Activated CD8-positive, alpha-beta T cell treated with anti-CD3 and anti-CD28 coated beads for 36 hours (primary cell): Measurements from ENCODE around the gene PPP2R2C. TPM values are rescaled to one million over a fixed set of nuclear protein-coding genes. Genes with fewer than 3 reads are reported as not detected.

Experiments
- ATAC-seq: fragments of 200-7000 bp; cut with Tn5 transposase; one replicate; pipeline ENCODE4 v1.10.0; 2021; ENCODE audit warnings: mild to moderate bottlenecking, moderate library complexity
- CTCF ChIA-PET: fragments of 350-600 bp; sonication (Branson Sonifier 250); formaldehyde crosslinking; loops from one replicate; lab custom pipeline; 2021; ENCODE audit warnings: antibody characterized with exemption; lab: Charles Lee
- POLR2A ChIA-PET: fragments of 350-600 bp; sonication (Branson Sonifier 250); formaldehyde crosslinking; loops from one replicate; lab custom pipeline; 2021; ENCODE audit warnings: antibody characterized with exemption; lab: Charles Lee
- DNase-seq: peaks from one replicate; pipeline ENCODE4 v3.0.0-alpha.2; 2020
- H3K27ac Mint-ChIP-seq: one replicate; pipeline ENCODE4 v1.8.0; 2021; ENCODE audit warnings: mild to moderate bottlenecking, mixed read lengths
- H3K27me3 Mint-ChIP-seq: one replicate; pipeline ENCODE4 v1.8.0; 2021; ENCODE audit warnings: mixed read lengths
- H3K36me3 Mint-ChIP-seq: one replicate; pipeline ENCODE4 v1.8.0; 2021; ENCODE audit warnings: low read depth, mixed read lengths
- H3K4me1 Mint-ChIP-seq: one replicate; pipeline ENCODE4 v1.8.0; 2021; ENCODE audit warnings: low read depth, mixed read lengths
- H3K4me3 Mint-ChIP-seq: one replicate; pipeline ENCODE4 v1.8.0; 2021; ENCODE audit warnings: mild to moderate bottlenecking, moderate library complexity, mixed read lengths
- H3K9me3 Mint-ChIP-seq: one replicate; pipeline ENCODE4 v1.8.0; 2021; ENCODE audit warnings: mixed read lengths
- CTCF ChIP-seq: fragments of 200-600 bp; IDR thresholded peaks from one replicate; pipeline ENCODE4 v1.8.0; 2022; ENCODE audit warnings: antibody characterized with exemption, mild to moderate bottlenecking
- intact Hi-C: fragments of 100-400 bp; cut with micrococcal nuclease; formaldehyde crosslinking; loops from one replicate; pipeline ENCODE4 v1.10.0; 2022
- total RNA-seq, 2 experiments: library from RNA; stranded (reverse); gene quantifications; one replicate each; pipeline ENCODE4 v1.2.3, GENCODE V29; 2021

PPP2R2C gene
- total RNA-seq, 2 experiments from 2014 or later, result not detected

DNA sequence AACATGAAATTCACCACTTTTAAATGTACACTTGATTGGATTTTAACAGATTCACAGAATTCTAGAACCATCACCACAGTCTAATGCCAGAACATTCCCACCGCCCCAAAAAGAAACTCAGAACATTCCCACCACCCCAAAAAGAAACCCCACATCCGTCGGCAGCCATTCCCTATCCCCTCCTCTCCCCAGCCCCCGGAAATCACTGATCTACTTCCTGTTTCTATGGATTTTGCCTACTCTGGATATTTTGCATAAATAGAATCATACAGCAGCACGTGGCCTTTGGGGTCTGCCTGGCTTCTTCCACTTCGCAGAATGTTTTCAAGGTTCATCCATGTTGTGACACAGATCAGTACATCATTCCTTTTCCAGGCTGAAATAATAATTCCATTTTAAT lies 79.3 kb downstream of the PPP2R2C start:
- no peak overlapping the region for H3K4me3 Mint-ChIP-seq
- no peaks in the 10 kb centered on the region for H3K9me3 Mint-ChIP-seq
- intact Hi-C loops, result no loop called here
- ChIA-PET CTCF (no interaction called here), POLR2A (no interaction called here)
- no peaks in the 10 kb centered on the region for H3K36me3 Mint-ChIP-seq
- no peak for TF ChIP-seq CTCF
- no peak overlapping the region for H3K27ac Mint-ChIP-seq
- DNase-seq (no peak), ATAC-seq (no peak)
- peaks cover 7% of the 10 kb centered on the region for H3K27me3 Mint-ChIP-seq
- no peaks in the 10 kb centered on the region for H3K4me1 Mint-ChIP-seq

DNA sequence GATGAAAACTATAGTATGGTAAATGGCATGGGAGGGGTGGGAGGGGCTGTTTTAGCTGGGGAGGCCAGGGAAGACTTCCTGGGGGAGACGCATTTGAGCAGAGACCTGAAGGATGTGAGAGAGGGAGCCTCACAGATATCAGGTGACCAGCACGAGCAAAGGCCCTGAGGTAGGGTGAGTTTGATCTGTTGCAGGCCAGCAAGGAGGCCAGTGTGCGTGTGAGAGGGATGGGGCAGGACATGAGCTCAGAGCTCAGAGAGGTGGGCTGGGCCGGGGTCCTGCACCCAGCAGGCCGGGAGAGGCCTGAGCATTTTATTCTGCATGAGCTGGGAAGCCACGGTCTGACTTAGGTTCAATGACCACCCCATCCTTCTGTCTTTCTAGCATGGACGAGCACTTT lies 80.0 kb downstream of the PPP2R2C start:
- CTCF ChIA-PET, result no interaction called here
- DNase-seq (no peak), ATAC-seq (no peak)
- H3K36me3 Mint-ChIP-seq, result no peaks in the 10 kb centered on the region
- H3K9me3 Mint-ChIP-seq, result no peaks in the 10 kb centered on the region
- POLR2A ChIA-PET, result no interaction called here
- no peak for TF ChIP-seq CTCF
- H3K27ac Mint-ChIP-seq, result no peak overlapping the region
- no peak overlapping the region for H3K4me3 Mint-ChIP-seq
- intact Hi-C loops, result no loop called here
- H3K27me3 Mint-ChIP-seq, result peaks cover 7% of the 10 kb centered on the region
- H3K4me1 Mint-ChIP-seq, result no peaks in the 10 kb centered on the region

- intact Hi-C loops, result no loop called here
- peaks cover 5% of the 10 kb centered on the region for H3K27me3 Mint-ChIP-seq
- ChIA-PET CTCF (no interaction called here), POLR2A (no interaction called here)
- H3K9me3 Mint-ChIP-seq, result no peaks in the 10 kb centered on the region
- no peaks in the 10 kb centered on the region for H3K36me3 Mint-ChIP-seq
- no peak for ATAC-seq
- H3K4me3 Mint-ChIP-seq, result no peak overlapping the region
- H3K4me1 Mint-ChIP-seq, result no peaks in the 10 kb centered on the region
- no peak for DNase-seq
- TF ChIP-seq CTCF, result no peak
- no peak overlapping the region for H3K27ac Mint-ChIP-seq
Observed at GRCh38 chr4:6391852-6392188, 80.6 kb downstream of the PPP2R2C start.

DNA sequence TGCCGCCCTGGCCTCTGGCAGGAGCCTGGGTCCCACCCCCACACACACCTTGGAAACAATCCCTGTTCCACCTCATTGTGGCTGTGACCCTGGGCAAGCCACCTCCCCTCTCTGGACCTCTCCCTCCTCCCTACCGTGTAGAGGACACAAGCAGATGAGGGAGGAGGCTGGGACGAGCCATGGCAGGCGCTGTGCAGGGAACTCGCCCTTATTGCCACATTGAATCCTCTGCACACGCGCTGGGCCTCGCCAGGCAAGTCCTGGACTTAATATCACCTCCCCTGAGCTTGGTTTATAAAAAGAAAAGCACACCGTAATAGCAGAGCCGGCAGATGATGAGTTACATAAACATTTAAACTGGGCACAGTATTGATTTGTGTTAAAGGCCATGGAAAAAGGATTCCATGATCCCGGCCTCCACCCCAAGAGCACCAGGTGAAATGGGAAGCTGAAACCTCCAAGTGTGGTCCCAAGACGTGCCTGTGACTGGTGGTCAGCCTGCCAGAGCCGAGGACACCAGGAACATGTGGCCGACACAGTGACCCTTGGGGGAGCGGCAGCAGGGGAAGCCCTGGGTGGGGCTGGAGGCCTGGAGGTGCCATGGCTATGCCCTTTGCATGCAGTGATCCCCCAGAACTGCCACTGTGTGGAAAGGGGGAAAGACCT lies 81.1 kb downstream of the PPP2R2C start:
- Mint-ChIP-seq H3K9me3 (no peaks in the 10 kb centered on the region), H3K27ac (no peak overlapping the region), H3K4me3 (no peak overlapping the region), H3K27me3 (peaks cover 4% of the 10 kb centered on the region), H3K4me1 (no peaks in the 10 kb centered on the region), H3K36me3 (no peaks in the 10 kb centered on the region)
- ChIA-PET CTCF (no interaction called here), POLR2A (no interaction called here)
- ATAC-seq, result no peak
- intact Hi-C loops, result no loop called here
- no peak for TF ChIP-seq CTCF
- no peak for DNase-seq

GRCh38 chr4:6390356-6390755 lies 82.1 kb downstream of the PPP2R2C start:
- intact Hi-C loops, result no loop called here
- H3K27me3 Mint-ChIP-seq, result peaks cover 2% of the 10 kb centered on the region
- CTCF ChIA-PET, result no interaction called here
- no peak for TF ChIP-seq CTCF
- no peaks in the 10 kb centered on the region for H3K9me3 Mint-ChIP-seq
- POLR2A ChIA-PET, result no interaction called here
- DNase-seq, result no peak
- no peak overlapping the region for H3K4me3 Mint-ChIP-seq
- H3K4me1 Mint-ChIP-seq, result no peaks in the 10 kb centered on the region
- no peak for ATAC-seq
- no peaks in the 10 kb centered on the region for H3K36me3 Mint-ChIP-seq
- no peak overlapping the region for H3K27ac Mint-ChIP-seq
